Colon (tissue), 2 donors: ENCODE measurements around the gene NUDT19.
"Not testable (repeated sequence)": the region's sequence is repeated elsewhere in the genome, so short reads cannot be mapped to it uniquely, and the experiment has no call there.

Source experiments
- FAIRE-seq: peaks from 2 replicates; lab custom pipeline; 2012; peaks lifted over from hg19 to GRCh38; lab: Jason Lieb, UNC
- donor health status: control.
- donor health status: control.

NUDT19 gene

DNA sequence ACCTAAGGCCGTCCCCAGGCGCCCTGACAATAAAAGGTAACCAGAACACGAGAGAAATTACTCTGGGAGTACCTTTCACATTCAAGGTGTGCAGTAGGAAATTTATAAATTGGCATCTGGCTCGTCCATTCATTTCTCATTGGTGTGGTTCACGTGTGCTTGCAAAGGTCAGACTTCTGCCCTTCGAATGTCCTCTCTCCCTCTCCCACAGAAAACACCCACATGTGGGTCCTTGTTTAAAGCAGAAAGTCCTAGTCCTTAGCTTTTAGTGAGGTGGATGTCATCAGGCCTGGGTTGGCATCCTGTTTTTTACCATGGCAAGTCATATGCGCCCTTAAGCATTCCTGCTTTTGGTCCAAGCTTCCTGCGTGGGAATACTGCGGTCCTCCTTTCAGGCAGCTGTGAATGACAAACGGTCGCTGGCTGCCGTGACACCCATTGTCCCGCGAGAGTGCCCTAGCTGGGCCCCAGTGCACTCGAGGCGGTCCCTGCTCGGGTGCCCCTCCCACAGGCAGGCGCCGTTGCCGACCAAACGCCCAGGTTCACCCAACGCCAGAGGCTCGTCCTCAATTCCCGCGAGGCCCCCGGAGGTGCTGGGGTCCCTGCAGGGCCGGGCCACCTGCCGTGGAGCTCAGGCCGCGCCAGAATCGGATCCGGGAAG is at the start of gene NUDT19:
NUDT19 (plus strand) TSS at position 531 of the 661 bp plus-strand sequence. CDS start 140 bp downstream, outside the sequence.
- no peak for FAIRE-seq

DNA sequence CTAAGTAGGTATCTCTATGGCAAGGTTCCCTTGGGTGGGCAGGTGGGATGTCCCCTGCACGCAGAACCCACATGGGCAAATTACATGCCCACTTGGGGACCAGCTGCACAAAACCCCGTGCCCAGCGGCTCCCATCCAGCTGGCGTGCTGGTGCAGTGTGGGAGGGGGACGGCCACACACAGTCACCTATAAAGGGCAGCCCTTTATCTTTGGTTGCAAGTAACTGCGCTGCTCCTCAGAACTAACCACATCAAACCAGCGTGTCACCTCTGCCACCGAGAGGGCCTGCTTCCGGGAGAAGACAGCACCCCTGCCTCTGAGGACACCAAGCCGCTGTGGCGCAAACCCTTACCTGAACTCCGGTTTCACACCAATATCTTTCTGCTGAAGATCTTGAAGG is 48.9 kb upstream of the NUDT19 start:
- no peak for FAIRE-seq

DNA sequence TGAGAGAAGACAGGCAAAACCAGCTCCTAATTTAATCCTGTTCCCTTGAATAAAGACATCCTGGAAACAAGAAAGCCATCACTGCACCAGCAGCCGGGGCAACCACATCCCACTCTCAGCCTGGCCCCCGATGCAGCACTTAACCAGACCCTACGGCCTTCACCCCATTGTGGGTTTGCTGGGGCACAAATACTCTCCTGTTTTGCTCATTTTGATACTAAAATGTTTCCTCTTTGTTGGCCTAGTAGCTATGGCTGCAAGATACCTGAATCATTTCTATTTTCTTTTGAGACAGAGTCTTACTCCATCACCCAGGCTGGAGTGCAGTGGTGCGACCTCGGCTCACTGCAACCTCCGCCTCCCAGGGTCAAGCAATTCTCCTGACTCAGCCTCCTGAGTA is 45.1 kb upstream of the NUDT19 start:
- no peak for FAIRE-seq

DNA sequence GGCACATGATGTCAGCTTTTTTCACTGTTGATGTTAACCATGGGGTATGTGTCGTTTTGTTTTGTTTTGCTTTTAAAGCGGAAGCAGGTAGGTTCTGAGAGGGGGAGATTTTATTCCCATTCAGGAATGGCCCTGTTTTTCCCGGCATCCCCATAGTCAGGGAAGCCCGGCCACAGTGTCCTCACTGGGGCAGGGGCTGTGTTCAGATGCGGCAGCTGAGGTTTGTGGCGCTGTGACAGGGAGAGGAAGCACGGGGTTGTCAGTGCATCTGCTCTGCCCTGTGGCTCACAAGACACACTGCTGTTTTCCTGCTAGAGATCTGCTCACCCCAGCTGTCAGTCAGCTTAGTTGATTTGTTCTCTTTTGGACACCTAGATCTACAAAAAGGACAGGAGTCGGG is 44.3 kb upstream of the NUDT19 start:
- no peak for FAIRE-seq

DNA sequence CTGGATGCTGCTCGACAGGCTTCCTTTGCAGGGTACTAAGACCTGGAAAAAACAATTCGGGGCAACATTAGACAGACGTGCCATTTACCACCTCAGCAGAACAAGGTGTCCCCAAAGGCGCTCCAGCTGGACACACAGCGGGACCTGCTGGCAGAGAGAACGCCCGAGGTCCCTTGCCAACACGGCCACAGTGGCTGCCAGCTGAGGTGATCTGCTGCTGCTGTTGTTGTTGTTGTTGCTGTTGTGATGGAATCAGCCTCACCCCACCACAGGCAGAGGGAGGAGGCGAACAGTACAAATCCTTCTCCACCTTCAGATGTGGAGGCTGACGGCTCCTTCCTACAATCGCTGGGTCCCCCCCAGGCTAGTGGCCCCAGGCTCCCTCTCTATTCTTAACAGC is 41.9 kb upstream of the NUDT19 start:
- no peak for FAIRE-seq

DNA sequence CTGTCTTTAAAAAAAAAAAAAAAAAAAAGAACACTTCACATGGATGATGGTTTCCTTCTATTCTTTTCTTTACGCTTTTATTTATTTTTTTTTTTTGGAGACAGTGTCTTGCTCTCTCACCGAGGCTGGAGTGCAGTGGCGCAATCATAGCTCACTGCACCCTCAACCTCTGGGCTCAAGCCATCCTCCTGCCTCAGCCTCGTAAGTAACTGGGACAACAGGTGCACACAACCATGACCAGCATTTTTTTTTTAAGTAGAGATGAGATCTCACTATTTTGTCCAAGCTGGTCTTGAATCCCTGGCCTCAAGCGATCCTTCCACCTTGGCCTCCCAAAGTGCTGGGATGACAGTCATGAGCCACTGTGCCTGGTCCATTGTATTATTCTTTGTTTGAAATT is 41.0 kb upstream of the NUDT19 start:
- no peak for FAIRE-seq

DNA sequence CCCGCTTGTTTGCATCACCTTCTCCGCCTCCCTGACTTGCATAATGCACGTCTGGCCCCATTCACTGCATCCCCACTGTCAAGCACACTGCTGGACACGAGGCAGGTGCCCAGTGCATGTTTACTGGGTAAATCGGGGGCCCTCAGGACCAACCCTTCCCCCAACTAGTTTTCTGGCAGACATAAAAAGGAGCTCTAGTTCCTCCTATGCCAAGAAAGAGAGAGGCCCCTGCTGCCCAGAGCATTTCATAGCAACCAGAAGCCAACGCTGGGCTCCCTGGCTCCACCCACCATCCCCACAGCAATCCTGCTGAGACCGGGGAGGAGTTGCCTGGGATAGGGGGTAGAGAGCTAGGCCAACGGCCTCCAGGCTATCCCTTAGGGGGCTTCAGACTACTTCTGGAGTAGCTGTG is 39.9 kb upstream of the NUDT19 start:
- no peak for FAIRE-seq

DNA sequence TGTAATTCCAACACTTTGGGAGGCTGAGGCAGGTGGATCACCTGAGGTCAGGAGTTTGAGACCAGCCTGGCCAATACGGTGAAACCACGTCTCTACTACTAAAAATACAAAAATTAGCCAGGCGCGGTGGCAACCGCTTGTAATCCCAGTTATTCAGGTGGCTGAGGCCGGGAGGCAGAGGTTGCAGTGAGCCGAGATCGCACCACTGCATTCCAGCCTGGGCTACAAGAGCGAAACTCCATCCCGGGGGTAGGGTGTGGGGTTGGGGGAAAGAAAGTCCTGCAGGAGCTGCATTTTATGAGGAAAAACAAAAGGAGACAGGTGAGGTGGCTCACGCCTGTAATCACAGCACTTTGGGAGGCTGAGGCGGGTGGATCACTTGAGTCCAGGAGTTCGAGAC is 39.3 kb upstream of the NUDT19 start:
- not testable (repeated sequence) for FAIRE-seq

DNA sequence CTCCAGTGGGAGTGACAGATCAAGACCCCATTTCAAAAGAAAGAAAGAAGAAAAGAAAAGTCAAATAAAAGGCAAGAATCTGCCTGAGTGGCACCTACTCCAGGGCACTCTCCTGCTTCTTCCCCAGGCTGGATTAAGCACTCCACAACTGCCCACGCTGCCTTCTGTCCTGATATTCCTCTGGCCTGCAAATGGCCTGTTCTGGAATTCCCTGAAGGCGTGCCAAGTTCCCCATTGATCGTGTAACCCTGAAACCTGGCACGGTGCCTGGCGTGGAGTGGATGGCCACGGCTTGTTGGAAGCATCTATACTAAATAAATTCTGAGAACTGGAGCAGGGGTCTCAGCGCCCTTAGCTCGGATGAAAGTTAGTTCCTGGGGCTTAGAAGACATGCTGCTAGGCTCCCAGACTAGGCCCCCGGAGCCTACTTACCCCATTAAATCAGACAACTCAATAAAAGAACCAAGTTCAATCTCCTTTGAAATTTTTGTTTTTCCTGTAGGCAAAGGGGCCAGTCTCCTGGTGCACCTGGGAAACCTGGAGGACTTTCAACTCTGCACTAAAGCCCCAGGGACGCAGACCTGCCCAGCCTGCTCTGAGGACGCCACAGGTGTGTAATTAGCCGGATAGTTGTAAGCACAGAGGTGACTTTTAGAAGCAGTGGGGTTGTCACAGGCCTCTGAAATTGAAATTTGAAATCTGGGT is 38.6 kb upstream of the NUDT19 start:
- FAIRE-seq: no peak

DNA sequence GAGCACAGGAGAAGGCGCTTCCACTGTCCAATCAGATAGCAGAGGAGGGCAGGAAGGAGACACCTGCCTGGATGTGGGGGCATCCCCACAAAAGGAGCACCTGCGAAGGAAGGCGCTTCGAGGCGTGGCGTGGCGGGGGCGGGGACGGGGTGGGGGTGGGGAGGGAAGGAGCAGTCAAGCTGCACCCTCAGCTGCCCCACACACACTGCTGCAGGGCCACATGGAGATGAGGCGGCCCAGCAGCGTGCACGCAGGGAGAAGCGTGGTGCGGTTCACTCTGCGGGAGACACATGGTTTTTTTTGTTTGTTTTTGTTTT is 38.1 kb upstream of the NUDT19 start:
- FAIRE-seq: no peak

DNA sequence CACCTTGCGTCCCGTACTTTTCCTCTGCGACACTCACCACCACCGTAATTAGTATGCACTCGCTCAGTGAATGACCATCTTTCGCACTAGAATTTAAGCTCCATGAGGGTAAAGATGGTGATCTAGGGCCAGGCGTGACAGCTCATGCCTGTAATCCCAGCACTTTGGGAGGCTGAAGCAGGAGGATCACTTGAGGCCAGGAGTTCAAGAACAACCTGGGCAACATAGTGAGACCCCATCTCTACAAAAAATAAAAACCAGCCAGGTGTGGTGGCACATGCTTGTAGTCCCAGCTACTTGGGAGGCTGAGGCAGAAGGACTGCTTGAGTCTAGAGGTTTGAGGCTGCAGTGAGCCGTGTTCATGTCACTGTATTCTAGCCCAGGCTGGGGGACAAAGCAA is 35.2 kb upstream of the NUDT19 start:
- not testable (repeated sequence) for FAIRE-seq

DNA sequence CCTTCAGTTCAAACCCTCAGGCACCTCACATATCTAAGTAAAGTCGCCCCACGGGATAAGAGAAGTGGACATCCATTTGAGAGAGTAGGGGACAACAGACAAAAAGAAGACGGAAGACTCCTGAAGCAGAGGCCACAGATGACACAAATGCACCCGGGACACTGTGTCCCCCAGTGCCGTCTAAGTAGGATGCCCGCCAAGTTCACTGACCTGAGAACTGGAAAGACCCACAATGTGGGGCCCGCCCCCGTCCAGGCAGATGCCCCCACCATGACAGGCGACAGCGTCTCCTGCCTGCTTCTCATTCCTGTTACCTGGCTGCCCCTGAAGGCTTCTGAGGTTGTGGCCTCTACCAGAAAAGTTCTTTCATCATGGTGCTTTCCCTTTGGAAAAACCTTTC is 33.5 kb upstream of the NUDT19 start:
- no peak for FAIRE-seq

DNA sequence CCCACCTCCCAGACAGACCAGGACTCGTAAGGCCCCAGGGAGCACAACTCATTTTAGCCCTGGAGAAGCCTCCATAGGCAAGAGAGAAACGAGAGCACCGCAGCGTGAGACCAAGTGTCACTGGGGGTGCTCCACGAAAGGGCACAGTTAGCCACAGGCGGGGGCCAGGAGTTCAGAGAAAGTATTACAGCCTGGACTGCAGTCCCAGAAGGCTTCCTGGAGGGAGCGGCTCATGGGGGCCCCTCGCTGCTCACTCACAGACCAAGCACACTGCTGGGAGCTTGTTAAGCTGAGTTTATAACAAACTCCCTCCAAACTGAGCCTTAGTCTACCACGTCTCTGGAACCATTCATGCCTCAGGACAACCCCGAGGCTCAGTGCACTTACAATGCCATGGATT is 33.1 kb upstream of the NUDT19 start:
- FAIRE-seq: no peak

DNA sequence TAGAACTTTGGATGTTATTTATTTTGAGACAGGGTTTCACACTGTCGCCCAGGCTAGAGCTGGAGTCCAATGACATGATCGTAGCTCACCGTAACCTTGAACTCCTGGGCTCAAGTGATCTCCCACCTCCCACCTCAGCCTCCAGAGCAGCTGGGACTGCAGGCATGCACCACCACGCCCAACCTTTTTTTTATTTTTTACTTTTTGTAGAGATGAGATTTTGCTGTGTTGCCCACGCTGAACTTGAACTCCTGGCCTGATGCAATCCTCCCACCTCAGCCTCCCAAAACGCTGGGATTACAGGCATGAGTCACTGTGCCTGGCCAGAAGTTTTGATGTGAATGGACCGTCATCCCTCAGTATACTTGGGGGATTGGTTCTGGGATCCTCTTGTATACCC is 30.3 kb upstream of the NUDT19 start:
- FAIRE-seq: no peak

DNA sequence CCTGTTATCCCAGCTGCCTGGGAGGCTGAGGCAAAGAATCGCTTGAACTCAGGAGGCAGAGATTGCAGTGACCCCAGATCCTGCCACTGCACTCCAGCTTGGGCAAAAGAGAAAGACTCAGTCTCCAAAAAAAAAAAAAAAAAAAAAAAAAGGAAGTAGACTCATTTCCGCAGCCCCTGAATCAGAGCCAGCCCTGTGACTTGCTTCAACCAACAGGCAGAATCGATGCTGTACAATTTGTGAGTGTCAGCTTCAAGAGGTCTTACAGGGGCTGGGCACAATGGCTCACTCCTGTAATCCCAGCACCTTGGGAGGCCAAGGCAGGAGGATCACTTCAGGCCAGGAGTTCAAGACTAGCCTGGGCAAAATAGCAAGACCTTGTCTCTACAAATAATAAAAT is 29.4 kb upstream of the NUDT19 start:
- no peak for FAIRE-seq

DNA sequence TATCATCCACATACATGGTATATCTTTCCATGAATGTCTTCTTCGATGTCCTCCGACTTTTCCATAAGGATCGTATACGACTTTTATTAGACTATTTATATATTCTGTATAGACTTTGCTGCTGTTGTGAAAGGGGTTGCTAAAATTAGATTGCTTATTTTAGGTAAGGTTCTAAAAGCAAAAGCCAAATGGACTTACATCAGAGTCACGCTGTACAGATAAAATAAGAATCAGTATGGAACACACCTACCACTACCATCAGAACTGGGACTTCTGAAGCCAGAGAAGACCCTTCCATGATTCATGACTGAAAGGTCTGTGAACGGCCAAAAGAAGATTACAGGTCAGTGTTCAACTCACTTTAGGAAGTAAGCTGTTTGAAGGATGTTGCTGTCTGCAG is 25.5 kb upstream of the NUDT19 start:
- no peak for FAIRE-seq

DNA sequence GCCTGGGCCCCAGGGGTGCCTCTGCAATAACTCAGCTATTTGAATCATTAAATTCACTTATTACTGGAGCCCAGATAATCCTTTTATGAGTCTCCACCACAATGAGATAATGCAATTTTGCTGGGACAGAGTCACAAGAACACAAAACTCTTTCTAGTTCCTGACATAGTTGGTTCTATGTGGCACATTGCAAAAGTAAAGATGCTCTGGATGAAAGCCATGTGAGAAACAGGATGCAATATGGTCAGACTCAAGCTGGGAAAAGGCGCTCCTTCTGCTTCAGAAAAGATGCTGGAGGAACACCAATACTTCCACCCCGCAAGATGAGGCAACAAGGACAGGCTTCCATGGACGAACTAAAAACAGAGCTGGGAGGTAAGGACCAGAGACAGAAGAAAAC is 22.3 kb upstream of the NUDT19 start:
- FAIRE-seq: no peak

DNA sequence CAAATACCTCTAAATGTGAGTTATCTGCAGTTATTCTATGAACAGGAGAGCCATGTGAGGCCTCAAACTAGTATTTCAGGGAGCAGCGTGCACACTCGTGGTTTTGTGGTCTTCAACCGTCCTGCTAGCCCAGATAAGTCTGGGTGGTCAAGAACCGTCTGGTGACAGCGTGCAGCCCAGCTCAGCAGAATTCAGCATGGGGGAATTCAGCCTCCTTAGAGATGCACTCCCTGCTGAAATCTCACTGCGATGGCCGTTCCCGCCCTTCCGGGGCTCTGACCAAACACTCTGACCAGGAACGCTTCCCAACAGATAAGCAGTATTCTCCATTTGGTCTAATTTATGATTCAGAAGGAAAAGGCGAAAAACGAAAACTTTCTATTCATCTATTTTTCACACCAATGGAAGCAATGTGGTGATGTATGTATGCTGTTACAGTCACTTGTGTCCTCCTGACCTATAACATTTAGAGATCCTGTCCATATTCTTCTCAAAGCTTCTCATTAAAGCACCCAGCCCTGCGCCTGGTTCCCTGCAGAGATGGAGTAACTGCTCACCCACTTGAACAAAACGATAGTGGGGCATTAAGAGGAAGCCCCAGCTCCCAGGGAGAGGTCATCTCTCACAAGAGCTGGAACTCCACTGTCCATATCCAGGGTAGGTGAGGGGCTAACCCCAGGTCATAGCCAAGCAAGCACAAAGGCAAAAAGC is 19.6 kb upstream of the NUDT19 start:
- FAIRE-seq: no peak

DNA sequence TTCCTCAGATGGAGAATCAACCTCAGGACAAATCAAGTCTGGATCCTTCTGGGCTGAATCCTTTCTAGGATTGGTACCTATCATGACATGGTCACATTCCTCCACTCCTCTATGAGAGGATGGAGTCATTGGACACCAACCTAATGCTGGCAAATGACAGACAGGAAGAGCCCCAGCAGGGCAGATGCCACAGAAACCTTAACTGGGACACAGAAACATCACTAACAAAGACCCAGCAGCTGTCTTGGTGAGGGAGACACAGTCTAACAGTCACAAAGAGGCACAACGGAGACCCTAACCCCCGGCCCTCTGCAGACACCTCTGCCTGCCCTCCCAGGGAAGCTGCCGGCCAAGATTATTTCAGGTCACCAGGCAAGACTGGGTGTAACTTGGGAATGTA is 18.8 kb upstream of the NUDT19 start:
- no peak for FAIRE-seq

DNA sequence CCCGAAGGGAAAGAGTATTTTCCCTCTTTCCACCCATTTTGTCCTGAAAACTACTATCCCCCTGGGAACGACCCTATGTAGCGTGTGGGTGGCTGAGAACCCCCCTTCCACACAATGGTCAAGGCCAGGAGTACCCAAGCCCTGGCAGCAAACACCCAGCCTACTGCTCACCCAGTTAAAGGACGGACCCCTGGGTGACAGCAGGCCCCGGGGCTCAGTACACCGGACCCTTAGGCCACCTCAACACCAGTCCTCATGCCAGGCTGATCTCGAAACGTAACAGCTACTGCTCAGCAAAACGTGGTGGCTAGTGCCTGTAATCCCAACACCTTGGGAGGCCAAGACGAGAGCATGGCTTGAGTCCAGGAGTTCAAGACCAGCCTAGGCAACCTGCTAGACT is 18.0 kb upstream of the NUDT19 start:
- FAIRE-seq: no peak

DNA sequence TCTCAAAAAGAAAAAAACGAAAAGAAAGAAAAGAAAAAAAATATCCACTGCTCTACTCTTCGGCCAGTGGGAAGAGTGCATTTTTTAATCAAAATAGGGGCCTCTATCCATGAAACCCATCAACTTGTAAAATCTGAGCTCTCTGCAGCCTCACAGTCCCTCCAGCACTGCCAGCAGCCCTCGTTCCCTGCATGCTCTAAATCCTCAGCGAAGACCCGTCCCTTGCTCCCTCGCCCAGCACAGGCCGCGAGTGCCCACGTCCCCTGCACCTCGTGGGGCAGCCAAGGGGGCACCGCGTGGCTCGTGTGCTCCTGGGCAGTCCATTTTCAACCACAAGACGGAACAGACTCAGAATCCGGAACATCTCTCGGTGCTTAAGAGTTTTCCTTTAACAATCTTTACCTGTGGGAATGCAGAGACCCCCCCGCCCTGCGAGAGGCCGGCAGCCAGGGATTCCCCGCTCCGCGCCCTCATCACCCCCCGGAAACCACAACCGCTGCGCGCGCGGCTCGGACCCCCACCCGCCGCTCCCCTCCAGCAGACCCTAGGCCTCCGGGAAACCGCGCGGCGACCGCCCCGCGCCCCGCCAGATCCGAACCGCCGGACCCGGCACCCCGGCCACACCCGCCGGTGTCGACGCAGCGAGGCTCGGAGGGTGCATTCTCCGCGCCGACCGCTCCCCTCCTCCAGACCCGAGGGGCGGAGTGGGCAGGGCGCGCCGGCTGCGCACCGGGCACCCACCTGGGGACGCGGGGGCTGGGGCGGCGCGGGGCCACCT is 17.3 kb upstream of the NUDT19 start:
- no peak for FAIRE-seq

DNA sequence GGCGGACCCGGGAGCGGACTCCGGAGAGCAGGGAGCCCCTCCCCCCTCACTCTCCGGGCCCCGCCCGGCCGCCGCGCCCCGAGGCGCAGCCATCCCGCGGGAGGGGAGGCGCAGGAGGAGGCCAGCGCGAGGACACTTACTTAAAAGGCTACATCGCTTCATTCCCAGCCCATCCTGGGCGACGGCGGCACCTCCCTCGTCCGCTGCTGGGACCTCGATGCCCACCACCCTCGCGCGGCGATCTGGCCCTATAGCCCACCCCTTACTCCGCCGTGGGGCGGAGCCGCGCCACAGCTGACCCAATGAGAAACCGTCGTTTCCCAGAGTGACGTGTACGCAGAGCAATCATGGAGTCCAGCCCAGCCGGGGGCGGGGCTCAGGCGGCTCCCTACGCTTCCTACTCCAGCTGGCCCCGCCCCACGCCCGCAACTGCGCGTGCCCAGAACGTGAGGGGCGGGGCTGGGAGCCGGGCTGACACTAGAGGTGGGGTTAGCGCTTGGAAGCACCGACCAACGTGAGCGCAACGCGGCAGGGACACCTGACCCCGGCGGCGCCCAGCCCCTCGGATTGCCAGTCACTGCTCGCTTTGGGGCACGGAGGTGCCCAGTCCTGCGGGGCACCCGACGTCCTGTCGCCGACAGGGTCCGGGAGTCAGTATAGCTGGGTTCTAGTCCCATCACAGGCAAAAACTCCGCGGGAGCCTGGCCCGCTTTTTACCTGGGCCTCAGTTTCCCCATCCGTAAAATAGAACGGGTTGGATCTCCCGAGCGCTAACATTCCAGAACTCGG is 16.5 kb upstream of the NUDT19 start, which contains the start of gene ANKRD27:
ANKRD27 (minus strand) TSS at position 250 of the 789 bp plus-strand sequence. CDS start 16,165 bp downstream, outside the sequence.
- FAIRE-seq: peak; percentile 75
